Keratinocyte (primary cell): ENCODE results near the gene TOX2.

Experiments used
- EZH2 ChIP-seq: IDR thresholded peaks from one replicate; pipeline ENCODE4 v1.6.1; 2012; ENCODE audit warnings: inconsistent platforms, mild to moderate bottlenecking, low read length, moderate library complexity
- TF ChIP-seq, protein P1 (sequence below), 3 experiments: IDR thresholded peaks in 1 of 3; conservative IDR thresholded peaks in 1 of 3; optimal IDR thresholded peaks in 1 of 3; 2 replicates in 2 of 3; 3 replicates in 1 of 3; pipeline versions ENCODE3 to v1.5.1; 2011; ENCODE audit warnings: low read length in 3 of 3, mild to moderate bottlenecking in 3 of 3, moderate library complexity in 2 of 3, control low read depth in 1 of 3, inconsistent platforms in 1 of 3; ENCODE audit not compliant: insufficient read depth in 2 of 3; ENCODE audit errors: extremely low read depth in 1 of 3

DNA sequence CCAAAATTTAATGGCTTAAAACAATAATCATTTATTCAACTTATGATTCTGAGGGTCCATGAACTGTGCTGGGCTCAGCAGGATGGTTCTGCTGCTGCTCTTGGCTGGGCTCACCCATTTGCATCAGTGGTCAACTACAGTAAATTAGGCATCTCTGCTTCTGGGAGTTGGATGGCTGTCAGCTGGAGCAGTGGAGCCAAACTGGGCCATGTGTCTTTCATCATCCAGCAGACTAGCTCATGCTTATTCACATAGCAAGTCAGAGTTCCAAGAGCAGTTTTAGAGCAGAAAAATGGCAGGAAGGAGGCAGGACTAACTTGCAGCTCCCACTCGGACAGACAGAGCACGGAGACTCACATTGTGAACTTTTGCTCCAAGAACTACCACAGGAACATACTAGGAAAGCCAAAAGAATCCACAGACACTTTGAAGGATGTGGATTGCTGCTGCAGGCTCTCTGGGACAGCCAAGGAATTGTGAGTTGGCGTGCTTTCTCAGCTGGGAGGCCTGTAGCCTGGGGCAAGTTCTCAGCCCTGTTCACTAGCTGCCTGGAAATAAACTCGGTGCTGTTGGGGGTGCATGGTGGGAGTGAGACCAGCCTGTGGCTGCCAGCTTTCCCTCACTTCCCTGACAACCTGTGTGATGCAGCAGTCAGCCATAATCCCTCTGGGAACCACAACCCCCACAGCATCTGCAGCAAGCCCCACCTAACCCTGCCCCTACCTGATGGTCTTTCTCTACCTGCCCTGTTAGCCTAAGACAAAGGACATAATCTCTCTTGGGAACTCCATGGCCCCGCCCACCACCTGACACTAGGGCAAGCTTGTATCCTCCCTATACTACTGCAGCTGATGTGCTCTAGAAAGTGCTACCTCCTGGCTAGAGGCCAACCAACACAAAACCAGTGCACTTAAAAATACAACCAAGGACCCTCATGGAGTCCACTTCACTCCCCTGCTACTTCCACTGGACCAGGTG lies 143.3 kb downstream of the TOX2 start:
- TF ChIP-seq, protein P1, sequence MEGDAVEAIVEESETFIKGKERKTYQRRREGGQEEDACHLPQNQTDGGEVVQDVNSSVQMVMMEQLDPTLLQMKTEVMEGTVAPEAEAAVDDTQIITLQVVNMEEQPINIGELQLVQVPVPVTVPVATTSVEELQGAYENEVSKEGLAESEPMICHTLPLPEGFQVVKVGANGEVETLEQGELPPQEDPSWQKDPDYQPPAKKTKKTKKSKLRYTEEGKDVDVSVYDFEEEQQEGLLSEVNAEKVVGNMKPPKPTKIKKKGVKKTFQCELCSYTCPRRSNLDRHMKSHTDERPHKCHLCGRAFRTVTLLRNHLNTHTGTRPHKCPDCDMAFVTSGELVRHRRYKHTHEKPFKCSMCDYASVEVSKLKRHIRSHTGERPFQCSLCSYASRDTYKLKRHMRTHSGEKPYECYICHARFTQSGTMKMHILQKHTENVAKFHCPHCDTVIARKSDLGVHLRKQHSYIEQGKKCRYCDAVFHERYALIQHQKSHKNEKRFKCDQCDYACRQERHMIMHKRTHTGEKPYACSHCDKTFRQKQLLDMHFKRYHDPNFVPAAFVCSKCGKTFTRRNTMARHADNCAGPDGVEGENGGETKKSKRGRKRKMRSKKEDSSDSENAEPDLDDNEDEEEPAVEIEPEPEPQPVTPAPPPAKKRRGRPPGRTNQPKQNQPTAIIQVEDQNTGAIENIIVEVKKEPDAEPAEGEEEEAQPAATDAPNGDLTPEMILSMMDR (optimal IDR thresholded peaks at IDR 0.05 in 1 of 3, IDR thresholded peaks at IDR 0.05 in 1 of 3, conservative IDR thresholded peaks at IDR 0.05 in 1 of 3; ENCODE audit: extremely low read depth in 1 of 3, insufficient read depth in 2 of 3, low read length in 3 of 3) = no peak
- no peak for TF ChIP-seq EZH2
